SK-N-MC (cell line): Measurements from ENCODE around the gene SBF2.

ENCODE experiments used
- DNase-seq: peaks from one replicate; pipeline ENCODE4 v3.0.0-alpha.2; 2011; ENCODE audit warnings: low read depth, low spot score
- H3K27ac ChIP-seq: fragments of 200-600 bp; sonication (generic); 2 replicates; pipeline ENCODE4 v1.5.1; 2016; ENCODE audit warnings: mixed run types
- H3K36me3 ChIP-seq: fragments of 200-600 bp; sonication (generic); 2 replicates; pipeline ENCODE4 v1.6.1; 2017; ENCODE audit warnings: antibody characterized with exemption, low read length, mixed read lengths; ENCODE audit not compliant: insufficient read depth
- H3K4me3 ChIP-seq: fragments of 200-600 bp; sonication (generic); 2 replicates; pipeline ENCODE4 v1.5.1; 2016
- H3K9ac ChIP-seq: fragments of 200-600 bp; sonication (generic); 2 replicates; pipeline ENCODE4 v1.8.0; 2017; ENCODE audit warnings: mixed run types, mixed read lengths; ENCODE audit not compliant: insufficient read length
- H3K9me3 ChIP-seq: fragments of 200-600 bp; sonication (generic); 2 replicates; pipeline ENCODE4 v1.6.1; 2017; ENCODE audit warnings: low read depth, mild to moderate bottlenecking, antibody characterized with exemption, low read length, moderate library complexity, mixed read lengths
- EZH2 ChIP-seq: fragments of 200-600 bp; sonication (generic); IDR thresholded peaks from one replicate; pipeline ENCODE4 v1.6.1; 2017; ENCODE audit warnings: antibody characterized with exemption
- FOXP2 ChIP-seq: optimal IDR thresholded peaks from 2 replicates; pipeline ENCODE3; 2011; ENCODE audit warnings: mild to moderate bottlenecking, moderate library complexity; ENCODE audit not compliant: insufficient read depth; ENCODE audit errors: extremely low read length, control extremely low read depth
- POLR2AphosphoS5 ChIP-seq: IDR thresholded peaks from 2 replicates; pipeline ENCODE4 v1.6.1; 2012; ENCODE audit warnings: mild to moderate bottlenecking, low read depth, low read length, borderline replicate concordance

The SBF2 gene

DNA sequence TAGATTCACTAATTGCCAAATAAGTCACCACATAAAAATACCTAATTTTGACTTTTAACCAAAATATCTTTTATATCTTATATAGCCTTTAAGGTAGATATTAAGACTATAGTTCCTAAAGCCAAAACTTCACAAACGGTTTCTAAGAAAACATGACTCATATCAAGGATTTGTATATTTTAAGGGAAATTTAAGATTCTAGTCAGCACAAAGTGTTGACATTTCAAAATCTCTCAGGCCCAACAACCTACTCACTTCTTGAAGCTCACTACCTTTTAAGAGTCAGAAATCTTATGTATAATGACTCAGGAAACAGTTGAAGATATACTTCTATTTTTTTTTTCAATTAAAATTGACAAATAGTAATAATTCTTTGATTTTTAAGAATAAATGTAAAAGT is 221.9 kb downstream of the SBF2 start:
- no peak overlapping the region for H3K9ac ChIP-seq
- DNase-seq = no peak
- H3K4me3 ChIP-seq = no peak overlapping the region
- H3K27ac ChIP-seq = no peak overlapping the region
- H3K36me3 ChIP-seq = no peaks in the 10 kb centered on the region
- TF ChIP-seq POLR2AphosphoS5 (no peak), EZH2 (no peak), FOXP2 (no peak)
- no peaks in the 10 kb centered on the region; the same call in 1 of the 2 replicates for H3K9me3 ChIP-seq

DNA sequence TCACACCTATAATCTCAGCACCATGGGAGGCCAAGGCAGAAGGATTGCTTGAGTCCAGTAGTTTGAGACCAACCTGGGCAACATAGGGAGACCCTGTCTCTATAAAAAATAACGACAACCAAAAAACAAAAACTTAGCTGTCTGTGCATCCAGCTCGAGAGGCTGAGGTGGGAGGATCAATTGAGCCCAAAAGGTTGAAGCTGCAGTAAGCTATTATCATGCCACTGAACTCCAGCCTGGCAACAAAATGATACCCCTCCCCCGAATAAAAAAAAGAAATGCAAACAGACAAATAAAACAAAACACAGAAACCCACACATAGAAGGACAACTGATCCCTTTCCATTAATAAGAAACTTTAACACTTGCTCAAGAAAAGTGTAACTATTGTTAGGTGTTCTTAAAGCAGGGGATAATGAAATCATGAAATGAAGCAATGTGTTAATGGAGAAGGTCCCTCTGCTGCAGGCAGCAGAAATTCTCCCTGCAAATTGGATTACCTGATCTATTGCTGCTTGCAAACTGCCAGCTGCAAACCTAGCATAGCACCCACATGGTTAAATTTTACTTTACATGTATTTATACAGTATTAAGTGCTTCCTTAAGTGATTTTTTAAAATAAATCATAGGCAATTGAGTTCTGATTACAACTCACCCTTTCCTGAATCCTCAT is 226.3 kb downstream of the SBF2 start:
- Histone ChIP-seq H3K27ac (no peak overlapping the region), H3K36me3 (no peaks in the 10 kb centered on the region), H3K4me3 (no peak overlapping the region), H3K9me3 (no peaks in the 10 kb centered on the region), H3K9ac (no peak overlapping the region)
- no peak for DNase-seq
- no peak for TF ChIP-seq FOXP2
- TF ChIP-seq EZH2 = no peak
- TF ChIP-seq POLR2AphosphoS5 = no peak

GRCh38 chr11:10066441-10066840 is 227.6 kb downstream of the SBF2 start:
- no peak for DNase-seq
- no peak overlapping the region for H3K27ac ChIP-seq
- H3K36me3 ChIP-seq = no peaks in the 10 kb centered on the region
- TF ChIP-seq FOXP2 (no peak), POLR2AphosphoS5 (no peak), EZH2 (no peak)
- H3K9ac ChIP-seq = no peak overlapping the region
- H3K4me3 ChIP-seq = no peak overlapping the region
- no peaks in the 10 kb centered on the region for H3K9me3 ChIP-seq

- TF ChIP-seq POLR2AphosphoS5 (no peak), EZH2 (no peak), FOXP2 (no peak)
- no peak overlapping the region for H3K4me3 ChIP-seq
- H3K9ac ChIP-seq = no peak overlapping the region
- H3K27ac ChIP-seq = no peak overlapping the region
- H3K36me3 ChIP-seq = no peaks in the 10 kb centered on the region
- no peak for DNase-seq
- 0 out of 2 replicates have a peak, but pooled peaks cover 3% of the 10 kb centered on the region for H3K9me3 ChIP-seq
Observed at GRCh38 chr11:10064828-10065227, 229.2 kb downstream of the SBF2 start.

- no peak overlapping the region for H3K27ac ChIP-seq
- peaks cover 11% of the 10 kb centered on the region; the same call in 1 of the 2 replicates for H3K9me3 ChIP-seq
- H3K36me3 ChIP-seq = no peaks in the 10 kb centered on the region
- no peak overlapping the region for H3K9ac ChIP-seq
- DNase-seq = no peak
- H3K4me3 ChIP-seq = no peak overlapping the region
- no peak for TF ChIP-seq FOXP2
- no peak for TF ChIP-seq POLR2AphosphoS5
- no peak for TF ChIP-seq EZH2
Observed at GRCh38 chr11:10058356-10058755, 235.7 kb downstream of the SBF2 start.

DNA sequence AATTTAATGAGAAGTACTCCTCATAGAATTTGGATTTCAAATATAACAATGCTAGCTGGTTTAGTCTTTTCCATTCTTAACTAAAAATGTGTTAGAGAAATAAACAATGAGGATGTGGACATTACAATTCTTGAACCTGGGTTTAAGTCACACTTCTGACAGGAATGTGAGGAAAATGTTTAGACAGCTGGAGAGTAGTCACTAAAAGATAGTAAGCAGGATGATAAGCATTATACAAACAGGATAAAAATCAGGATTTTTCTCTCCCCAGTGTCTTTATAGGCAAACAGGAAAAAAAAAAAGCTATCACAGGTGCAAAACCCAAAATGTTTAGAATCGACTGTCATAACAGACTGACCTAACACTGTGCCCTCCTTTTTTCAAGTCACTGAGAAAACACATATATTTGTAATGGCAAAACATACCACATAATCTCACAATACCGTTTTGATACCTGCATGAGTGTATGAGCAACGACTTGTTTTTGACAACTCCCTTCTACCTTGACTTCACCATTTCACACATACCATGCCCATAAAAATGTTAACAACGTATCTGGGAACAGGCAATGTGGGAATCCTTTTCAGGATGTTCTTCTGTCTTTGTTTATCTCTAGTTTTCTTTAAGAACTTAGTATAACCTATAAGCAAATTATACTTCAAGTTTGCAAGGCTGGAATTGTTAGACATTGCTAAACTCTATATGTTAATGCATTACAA is 242.0 kb downstream of the SBF2 start:
- no peak overlapping the region for H3K9ac ChIP-seq
- no peak overlapping the region for H3K27ac ChIP-seq
- H3K4me3 ChIP-seq = no peak overlapping the region
- DNase-seq = no peak
- H3K9me3 ChIP-seq = peaks cover 6% of the 10 kb centered on the region; the same call in 1 of the 2 replicates
- TF ChIP-seq FOXP2 = no peak
- TF ChIP-seq EZH2 = no peak
- no peak for TF ChIP-seq POLR2AphosphoS5
- no peaks in the 10 kb centered on the region for H3K36me3 ChIP-seq

DNA sequence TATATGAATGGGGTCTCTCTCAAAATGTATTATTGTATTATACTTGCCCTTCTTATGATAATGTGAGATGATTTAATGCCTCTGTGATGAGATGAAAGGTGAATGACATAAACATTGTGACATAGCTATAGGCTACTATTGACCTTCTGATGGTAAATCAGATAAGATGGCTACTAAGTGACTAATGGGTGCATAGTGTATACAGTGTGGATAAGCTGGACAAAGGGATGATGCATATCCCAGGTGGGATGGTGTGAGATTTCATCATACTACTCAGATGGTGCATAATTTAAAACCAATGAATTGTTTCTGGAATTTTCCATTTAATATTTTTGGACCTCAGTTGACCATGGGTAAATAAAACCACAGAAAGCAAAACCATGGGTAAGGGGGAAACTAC is 243.5 kb downstream of the SBF2 start:
- no peak for DNase-seq
- H3K9me3 ChIP-seq = peaks cover 3% of the 10 kb centered on the region; the same call in 1 of the 2 replicates
- no peak overlapping the region for H3K27ac ChIP-seq
- no peak overlapping the region for H3K9ac ChIP-seq
- H3K4me3 ChIP-seq = no peak overlapping the region
- 0 out of 2 replicates have a peak, but pooled peaks cover 4% of the 10 kb centered on the region for H3K36me3 ChIP-seq
- TF ChIP-seq POLR2AphosphoS5 (no peak), EZH2 (no peak), FOXP2 (no peak)

GRCh38 chr11:10049756-10050155 is 244.3 kb downstream of the SBF2 start:
- H3K27ac ChIP-seq = no peak overlapping the region
- DNase-seq = no peak
- H3K9me3 ChIP-seq = peaks cover 5% of the 10 kb centered on the region; the same call in 1 of the 2 replicates
- H3K4me3 ChIP-seq = no peak overlapping the region
- TF ChIP-seq POLR2AphosphoS5 (no peak), FOXP2 (no peak), EZH2 (no peak)
- 0 out of 2 replicates have a peak, but pooled peaks cover 4% of the 10 kb centered on the region for H3K36me3 ChIP-seq
- H3K9ac ChIP-seq = no peak overlapping the region

DNA sequence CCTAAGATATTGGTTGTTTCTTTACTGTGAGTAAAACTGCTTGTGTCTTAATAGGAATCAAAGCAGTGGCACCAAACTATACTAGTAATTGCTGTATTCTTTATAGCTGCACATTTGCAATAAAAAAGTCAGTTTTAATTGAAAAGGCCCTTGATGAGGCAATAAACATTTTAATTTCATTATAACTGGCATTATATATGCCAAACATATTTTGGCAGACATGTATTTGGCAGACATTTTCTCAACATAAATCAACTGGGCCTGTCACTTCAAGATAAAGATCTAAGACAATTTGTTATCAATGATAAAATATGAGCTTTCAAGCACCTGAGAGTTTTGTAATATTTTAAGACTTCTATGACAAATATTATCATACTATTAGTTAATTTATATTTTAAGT is 245.7 kb downstream of the SBF2 start:
- no peak overlapping the region for H3K27ac ChIP-seq
- peaks cover 11% of the 10 kb centered on the region; the same call in 1 of the 2 replicates for H3K9me3 ChIP-seq
- H3K9ac ChIP-seq = no peak overlapping the region
- no peak for DNase-seq
- no peak overlapping the region for H3K4me3 ChIP-seq
- TF ChIP-seq FOXP2 (no peak), EZH2 (no peak), POLR2AphosphoS5 (no peak)
- H3K36me3 ChIP-seq = 0 out of 2 replicates have a peak, but pooled peaks cover 4% of the 10 kb centered on the region
